Measurements from ENCODE around the gene OSMR. TPM values are rescaled to one million over a fixed set of nuclear protein-coding genes. Genes with fewer than 3 reads are reported as not detected.

Gene OSMR
- total RNA-seq, 1 donor from 2014 or later: 47.0 TPM

DNA sequence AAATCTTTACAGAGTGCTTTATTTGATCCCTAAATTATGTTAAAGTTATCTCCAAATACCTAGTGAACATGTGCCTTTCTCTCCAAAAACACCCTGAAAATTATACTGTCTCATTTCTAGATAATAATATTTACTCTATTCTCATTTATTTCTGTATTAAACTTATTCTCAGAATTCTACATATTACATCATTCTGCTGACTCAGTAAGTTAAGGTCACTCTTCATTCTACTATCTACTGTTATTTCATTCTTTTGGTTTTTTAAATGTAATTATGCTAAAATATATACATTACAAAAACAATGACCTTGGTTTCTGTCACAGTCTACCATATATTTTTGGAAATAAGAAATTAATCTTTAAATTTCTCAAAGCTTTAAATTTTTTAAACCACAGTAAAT lies 132.2 kb downstream of the OSMR start:
- Histone ChIP-seq H3K4me3 (ENCODE audit: low read depth, low read length) (no peak overlapping the region), H3K27me3 (ENCODE audit: control insufficient read depth, insufficient read depth, low read length) (no peaks in the 10 kb centered on the region), H3K36me3 (ENCODE audit: control insufficient read depth, insufficient read depth, low read length) (no peaks in the 10 kb centered on the region)
- TF ChIP-seq, protein P1, sequence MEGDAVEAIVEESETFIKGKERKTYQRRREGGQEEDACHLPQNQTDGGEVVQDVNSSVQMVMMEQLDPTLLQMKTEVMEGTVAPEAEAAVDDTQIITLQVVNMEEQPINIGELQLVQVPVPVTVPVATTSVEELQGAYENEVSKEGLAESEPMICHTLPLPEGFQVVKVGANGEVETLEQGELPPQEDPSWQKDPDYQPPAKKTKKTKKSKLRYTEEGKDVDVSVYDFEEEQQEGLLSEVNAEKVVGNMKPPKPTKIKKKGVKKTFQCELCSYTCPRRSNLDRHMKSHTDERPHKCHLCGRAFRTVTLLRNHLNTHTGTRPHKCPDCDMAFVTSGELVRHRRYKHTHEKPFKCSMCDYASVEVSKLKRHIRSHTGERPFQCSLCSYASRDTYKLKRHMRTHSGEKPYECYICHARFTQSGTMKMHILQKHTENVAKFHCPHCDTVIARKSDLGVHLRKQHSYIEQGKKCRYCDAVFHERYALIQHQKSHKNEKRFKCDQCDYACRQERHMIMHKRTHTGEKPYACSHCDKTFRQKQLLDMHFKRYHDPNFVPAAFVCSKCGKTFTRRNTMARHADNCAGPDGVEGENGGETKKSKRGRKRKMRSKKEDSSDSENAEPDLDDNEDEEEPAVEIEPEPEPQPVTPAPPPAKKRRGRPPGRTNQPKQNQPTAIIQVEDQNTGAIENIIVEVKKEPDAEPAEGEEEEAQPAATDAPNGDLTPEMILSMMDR (IDR thresholded peaks at IDR 0.05; ENCODE audit: insufficient read depth, low read length, poor library complexity, severe bottlenecking): no peak
- no peak for DNase-seq (ENCODE audit: low read depth)

DNA sequence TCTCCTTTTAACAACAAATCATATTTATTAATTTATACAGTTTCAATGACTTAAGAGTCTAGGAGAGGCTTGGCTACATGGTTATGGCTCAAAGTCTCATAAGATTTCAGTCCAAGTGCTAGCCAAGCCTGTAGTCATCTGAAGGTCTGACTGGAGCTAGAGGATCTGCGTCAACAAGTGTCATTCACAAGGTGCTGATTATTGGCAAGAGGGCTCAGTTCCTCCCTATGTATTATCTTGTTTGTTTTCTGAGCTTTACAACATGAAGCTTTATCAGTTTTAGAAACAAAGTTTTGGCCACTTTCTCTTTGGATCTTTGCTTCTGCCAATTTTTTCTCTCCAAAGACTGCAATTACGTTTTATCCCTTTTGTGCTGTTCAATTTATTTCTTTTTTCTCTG lies 133.7 kb downstream of the OSMR start:
- Histone ChIP-seq H3K36me3 (ENCODE audit: control insufficient read depth, insufficient read depth, low read length) (no peaks in the 10 kb centered on the region), H3K27me3 (ENCODE audit: control insufficient read depth, insufficient read depth, low read length) (no peaks in the 10 kb centered on the region), H3K4me3 (ENCODE audit: low read depth, low read length) (no peak overlapping the region)
- no peak for DNase-seq (ENCODE audit: low read depth)
- TF ChIP-seq, protein P1 (IDR thresholded peaks at IDR 0.05; ENCODE audit: insufficient read depth, low read length, poor library complexity, severe bottlenecking): no peak

Other genes starting within 250 kb of the OSMR start
- gene RICTOR, start 228.4 kb downstream of the OSMR start, total RNA-seq: 19.9 and 23.3 TPM in 2 replicates